K562 treated with DMSO at 1 percent for 12 hours (cell line): ENCODE measurements around the gene STMN3. TPM values are rescaled to one million over a fixed set of nuclear protein-coding genes. Genes with fewer than 3 reads are reported as not detected.

Experiments used
- total RNA-seq: library from RNA; unstranded; fragments of 300-600 nt; gene quantifications from 2 replicates; pipeline ENCODE4 v1.2.3, GENCODE V29; 2022; ENCODE audit not compliant: insufficient read depth

Gene STMN3
- total RNA-seq = 9.1 and 10.9 TPM in 2 replicates

GRCh38 chr20:63653041-63653973 lies at the start of gene STMN3:
Gene STMN3 (minus strand): TSS chr20:63653424. CDS start chr20:63653345, 79 bp downstream.

GRCh38 chr20:63696628-63697356 lies 43.6 kb upstream of the STMN3 start, which contains the start of gene TNFRSF6B:
Gene TNFRSF6B (plus strand): TSS chr20:63696652. CDS start chr20:63696768, 116 bp downstream.

GRCh38 chr20:63657937-63658748 lies 4.9 kb upstream of the STMN3 start, which contains the start of gene RTEL1:
Gene RTEL1 (plus strand): TSS chr20:63658312. CDS start chr20:63659403, 1,091 bp downstream.

GRCh38 chr20:63626424-63627128 lies 26.6 kb downstream of the STMN3 start, which contains the start of gene GMEB2:
Gene GMEB2 (minus strand): TSS chr20:63627101. CDS start chr20:63619397, 7,704 bp downstream.

Other genes with a start within 250 kb of the STMN3 start
- not detected in 2 replicates for gene KCNQ2, start 180.8 kb downstream of the STMN3 start, total RNA-seq
- 52.9 and 73.8 TPM in 2 replicates for gene EEF1A2, start 154.3 kb downstream of the STMN3 start, total RNA-seq
- gene PPDPF, start 132.7 kb downstream of the STMN3 start, total RNA-seq = 155 and 180 TPM in 2 replicates
- not detected in 2 replicates for gene PTK6, start 116.0 kb downstream of the STMN3 start, total RNA-seq
- not detected in 2 replicates for gene SRMS, start 105.7 kb downstream of the STMN3 start, total RNA-seq
- gene FNDC11, start 99.3 kb downstream of the STMN3 start, total RNA-seq = 0.52 TPM in 1 of 2 replicates, not detected in the other
- 14.7 and 45.5 TPM in 2 replicates for gene HELZ2, start 79.2 kb downstream of the STMN3 start, total RNA-seq
- gene GMEB2, start 26.3 kb downstream of the STMN3 start, total RNA-seq = 5.8 and 9.2 TPM in 2 replicates
- 6.1 and 8.8 TPM in 2 replicates for gene RTEL1, start 4.9 kb upstream of the STMN3 start, total RNA-seq
- 2.3 and 2.9 TPM in 2 replicates for gene TNFRSF6B, start 43.2 kb upstream of the STMN3 start, total RNA-seq
- 28.6 and 32.5 TPM in 2 replicates for gene ARFRP1, start 54.6 kb upstream of the STMN3 start, total RNA-seq
- gene ZGPAT, start 54.6 kb upstream of the STMN3 start, total RNA-seq = 10.2 and 14.4 TPM in 2 replicates
- 14.9 and 18.6 TPM in 2 replicates for gene LIME1, start 83.2 kb upstream of the STMN3 start, total RNA-seq
- gene SLC2A4RG, start 86.4 kb upstream of the STMN3 start, total RNA-seq = 43.8 and 55.1 TPM in 2 replicates
- 1.8 and 3.3 TPM in 2 replicates for gene ZBTB46, start 177.8 kb upstream of the STMN3 start, total RNA-seq
- 6.2 and 7.0 TPM in 2 replicates for gene ABHD16B, start 208.1 kb upstream of the STMN3 start, total RNA-seq
- 62.8 and 93.1 TPM in 2 replicates for gene TPD52L2, start 211.8 kb upstream of the STMN3 start, total RNA-seq
- 26.3 and 48.9 TPM in 2 replicates for gene DNAJC5, start 241.7 kb upstream of the STMN3 start, total RNA-seq